ENCODE results near the gene RPL21. TPM values are rescaled to one million over a fixed set of nuclear protein-coding genes. Genes with fewer than 3 reads are reported as not detected.

The RPL21 gene
- polyA plus RNA-seq, 1 donor (not counting 4 experiments of a cell fraction or from before 2014, with no cell fraction given): 1,751 TPM

DNA sequence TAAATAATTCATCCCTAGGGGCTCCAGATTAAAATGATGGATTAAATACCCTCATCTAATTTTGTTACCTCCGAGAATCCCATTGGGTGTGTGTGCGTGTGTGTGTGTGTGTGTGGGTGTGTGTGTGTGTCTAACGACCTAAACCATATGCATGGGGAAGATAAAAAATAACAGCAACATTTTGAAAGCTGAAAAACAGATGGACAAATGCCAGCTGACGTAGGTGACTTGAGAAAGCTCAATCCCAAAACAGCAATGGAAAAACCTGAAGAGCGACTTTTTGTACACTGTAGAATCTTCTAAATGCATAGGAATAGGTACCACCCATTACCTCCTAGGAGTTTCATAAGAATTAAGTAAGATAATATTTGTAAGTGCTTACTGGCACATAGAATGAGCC, 8.7 kb upstream of the RPL21 start:
- Histone ChIP-seq H3K4me3 (ENCODE audit: control insufficient read depth in 2 of 3, extremely low read depth in 1 of 3, insufficient read depth in 2 of 3, low read depth in 1 of 3, low read length in 3 of 3) (no peak overlapping the region), H3K4me1 (ENCODE audit: control insufficient read depth, extremely low read depth, insufficient read depth, low read length) (no peaks in the 10 kb centered on the region), H3K36me3 (ENCODE audit: control insufficient read depth in 2 of 2, extremely low read depth in 1 of 2, insufficient read depth in 2 of 2, low read length in 2 of 2) (peaks cover 0 to 1% of the 10 kb centered on the region in 2 experiments), H3K27ac (ENCODE audit: control insufficient read depth, insufficient read depth, low read length) (no peak overlapping the region), H3K27me3 (ENCODE audit: control insufficient read depth, extremely low read depth, insufficient read depth, low read length) (no peaks in the 10 kb centered on the region), H4K20me1 (ENCODE audit: control insufficient read depth, extremely low read depth, insufficient read depth, low read length) (no peaks in the 10 kb centered on the region), H3K9ac (ENCODE audit: control insufficient read depth, extremely low read depth, insufficient read depth, low read length) (no peak overlapping the region), H3K79me2 (ENCODE audit: control insufficient read depth, insufficient read depth, low read length) (no peaks in the 10 kb centered on the region), H3K9me1 (ENCODE audit: control insufficient read depth, extremely low read depth, insufficient read depth, low read length) (no peaks in the 10 kb centered on the region), H2AFZ (ENCODE audit: control insufficient read depth, low read length) (no peak overlapping the region), H3K4me2 (ENCODE audit: control insufficient read depth, extremely low read depth, insufficient read depth, low read depth, low read length) (no peak overlapping the region), H3K9me3 (ENCODE audit: control insufficient read depth, low read depth, low read length) (no peaks in the 10 kb centered on the region)
- no peak for FAIRE-seq
- TF ChIP-seq, protein P1, sequence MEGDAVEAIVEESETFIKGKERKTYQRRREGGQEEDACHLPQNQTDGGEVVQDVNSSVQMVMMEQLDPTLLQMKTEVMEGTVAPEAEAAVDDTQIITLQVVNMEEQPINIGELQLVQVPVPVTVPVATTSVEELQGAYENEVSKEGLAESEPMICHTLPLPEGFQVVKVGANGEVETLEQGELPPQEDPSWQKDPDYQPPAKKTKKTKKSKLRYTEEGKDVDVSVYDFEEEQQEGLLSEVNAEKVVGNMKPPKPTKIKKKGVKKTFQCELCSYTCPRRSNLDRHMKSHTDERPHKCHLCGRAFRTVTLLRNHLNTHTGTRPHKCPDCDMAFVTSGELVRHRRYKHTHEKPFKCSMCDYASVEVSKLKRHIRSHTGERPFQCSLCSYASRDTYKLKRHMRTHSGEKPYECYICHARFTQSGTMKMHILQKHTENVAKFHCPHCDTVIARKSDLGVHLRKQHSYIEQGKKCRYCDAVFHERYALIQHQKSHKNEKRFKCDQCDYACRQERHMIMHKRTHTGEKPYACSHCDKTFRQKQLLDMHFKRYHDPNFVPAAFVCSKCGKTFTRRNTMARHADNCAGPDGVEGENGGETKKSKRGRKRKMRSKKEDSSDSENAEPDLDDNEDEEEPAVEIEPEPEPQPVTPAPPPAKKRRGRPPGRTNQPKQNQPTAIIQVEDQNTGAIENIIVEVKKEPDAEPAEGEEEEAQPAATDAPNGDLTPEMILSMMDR (optimal IDR thresholded peaks at IDR 0.05 in 1 of 3, IDR thresholded peaks at IDR 0.05 in 1 of 3, conservative IDR thresholded peaks at IDR 0.05 in 1 of 3; ENCODE audit: extremely low read depth in 1 of 3, insufficient read depth in 2 of 3, low read length in 3 of 3): no peak
- no peak for TF ChIP-seq EZH2 (IDR thresholded peaks at IDR 0.05; ENCODE audit: low read length)
- no peak for DNase-seq (ENCODE audit: low read depth, low spot score)
- dilution Hi-C loops (cut with MboI; ENCODE audit: extremely low pct_ligation_motif_present, low sequenced_read_pairs): no loop called here

DNA sequence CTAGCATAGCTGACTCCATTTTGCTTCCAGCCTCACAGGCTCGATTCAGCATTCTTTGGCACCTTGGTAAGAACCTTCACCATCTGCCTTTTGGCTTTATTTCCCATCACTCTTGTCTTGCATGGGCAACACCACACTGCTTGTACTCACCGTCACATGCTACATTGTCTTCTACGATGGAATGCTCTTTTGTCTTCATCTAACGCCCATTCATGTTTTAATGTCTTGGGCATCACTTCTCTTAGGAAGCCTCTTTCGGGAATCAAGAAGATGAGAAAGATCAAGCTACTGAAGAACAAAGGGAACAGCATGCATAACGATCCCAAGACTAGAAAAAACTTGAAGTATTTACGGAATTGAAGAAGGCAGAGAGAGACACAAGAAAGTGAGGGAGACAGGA, 5.7 kb upstream of the RPL21 start:
- Histone ChIP-seq H3K9me3 (ENCODE audit: control insufficient read depth, low read depth, low read length) (no peaks in the 10 kb centered on the region), H3K4me3 (ENCODE audit: control insufficient read depth in 2 of 3, extremely low read depth in 1 of 3, insufficient read depth in 2 of 3, low read depth in 1 of 3, low read length in 3 of 3) (no peak overlapping the region), H3K9ac (ENCODE audit: control insufficient read depth, extremely low read depth, insufficient read depth, low read length) (no peak overlapping the region), H2AFZ (ENCODE audit: control insufficient read depth, low read length) (no peak overlapping the region), H3K9me1 (ENCODE audit: control insufficient read depth, extremely low read depth, insufficient read depth, low read length) (no peaks in the 10 kb centered on the region), H3K79me2 (ENCODE audit: control insufficient read depth, insufficient read depth, low read length) (peaks cover 11% of the 10 kb centered on the region), H3K36me3 (ENCODE audit: control insufficient read depth in 2 of 2, extremely low read depth in 1 of 2, insufficient read depth in 2 of 2, low read length in 2 of 2) (peaks cover 0 to 1% of the 10 kb centered on the region in 2 experiments), H3K4me1 (ENCODE audit: control insufficient read depth, extremely low read depth, insufficient read depth, low read length) (peaks cover 3% of the 10 kb centered on the region), H3K4me2 (ENCODE audit: control insufficient read depth, extremely low read depth, insufficient read depth, low read depth, low read length) (no peak overlapping the region), H3K27ac (ENCODE audit: control insufficient read depth, insufficient read depth, low read length) (no peak overlapping the region), H3K27me3 (ENCODE audit: control insufficient read depth, extremely low read depth, insufficient read depth, low read length) (no peaks in the 10 kb centered on the region), H4K20me1 (ENCODE audit: control insufficient read depth, extremely low read depth, insufficient read depth, low read length) (no peaks in the 10 kb centered on the region)
- TF ChIP-seq EZH2 (IDR thresholded peaks at IDR 0.05; ENCODE audit: low read length): no peak
- TF ChIP-seq, protein P1 (optimal IDR thresholded peaks at IDR 0.05 in 1 of 3, IDR thresholded peaks at IDR 0.05 in 1 of 3, conservative IDR thresholded peaks at IDR 0.05 in 1 of 3; ENCODE audit: extremely low read depth in 1 of 3, insufficient read depth in 2 of 3, low read length in 3 of 3): no peak
- DNase-seq (ENCODE audit: low read depth, low spot score): no peak
- FAIRE-seq: no peak
- dilution Hi-C loops (cut with MboI; ENCODE audit: extremely low pct_ligation_motif_present, low sequenced_read_pairs): no loop called here
